HG03439 (cell line): ENCODE measurements around the gene PAFAH1B1.
"Not testable (repeated sequence)": the region's sequence is repeated elsewhere in the genome, so short reads cannot be mapped to it uniquely, and the experiment has no call there.

Experiments
- ATAC-seq: cut with Tn5 transposase; IDR thresholded peaks from one replicate; pipeline ENCODE4 v1.9.1; 2021; ENCODE audit warnings: mild to moderate bottlenecking, moderate library complexity; ENCODE audit not compliant: unreplicated experiment

Gene PAFAH1B1

GRCh38 chr17:2688351-2689342, 95.2 kb downstream of the PAFAH1B1 start:
- ATAC-seq = no peak

- ATAC-seq = no peak
Observed at GRCh38 chr17:2689411-2690164, 96.1 kb downstream of the PAFAH1B1 start.

- ATAC-seq = no peak
Observed at GRCh38 chr17:2690165-2691068, 97.0 kb downstream of the PAFAH1B1 start.

GRCh38 chr17:2691069-2691871, 97.8 kb downstream of the PAFAH1B1 start:
- no peak for ATAC-seq

- ATAC-seq = no peak
Observed at GRCh38 chr17:2691965-2692780, 98.7 kb downstream of the PAFAH1B1 start.

GRCh38 chr17:2692781-2693135, 99.3 kb downstream of the PAFAH1B1 start:
- ATAC-seq = no peak

- no peak for ATAC-seq
Observed at GRCh38 chr17:2693561-2694380, 100.3 kb downstream of the PAFAH1B1 start.

- no peak for ATAC-seq
Observed at GRCh38 chr17:2694381-2695242, 101.2 kb downstream of the PAFAH1B1 start.

- ATAC-seq = no peak
Observed at GRCh38 chr17:2695243-2695960, 101.9 kb downstream of the PAFAH1B1 start.

GRCh38 chr17:2695961-2696760, 102.7 kb downstream of the PAFAH1B1 start:
- ATAC-seq = no peak

GRCh38 chr17:2697611-2698162, 104.2 kb downstream of the PAFAH1B1 start:
- no peak for ATAC-seq

- not testable (repeated sequence) for ATAC-seq
Observed at GRCh38 chr17:2699216-2699805, 105.9 kb downstream of the PAFAH1B1 start.

- ATAC-seq = no peak
Observed at GRCh38 chr17:2700030-2700490, 106.6 kb downstream of the PAFAH1B1 start.

- no peak for ATAC-seq
Observed at GRCh38 chr17:2700491-2701141, 107.2 kb downstream of the PAFAH1B1 start.
